GM18505 (cell line): ENCODE results near the gene GSDME.

Experiments used
- ATAC-seq: cut with Tn5 transposase; IDR thresholded peaks from one replicate; pipeline ENCODE4 v1.9.1; 2021; ENCODE audit not compliant: unreplicated experiment
- POLR2A ChIP-seq: IDR thresholded peaks from 4 replicates; pipeline ENCODE4 v1.6.1; 2011; ENCODE audit warnings: borderline replicate concordance; ENCODE audit not compliant: insufficient read depth, insufficient read length; ENCODE audit errors: extremely low read depth

Gene GSDME

DNA sequence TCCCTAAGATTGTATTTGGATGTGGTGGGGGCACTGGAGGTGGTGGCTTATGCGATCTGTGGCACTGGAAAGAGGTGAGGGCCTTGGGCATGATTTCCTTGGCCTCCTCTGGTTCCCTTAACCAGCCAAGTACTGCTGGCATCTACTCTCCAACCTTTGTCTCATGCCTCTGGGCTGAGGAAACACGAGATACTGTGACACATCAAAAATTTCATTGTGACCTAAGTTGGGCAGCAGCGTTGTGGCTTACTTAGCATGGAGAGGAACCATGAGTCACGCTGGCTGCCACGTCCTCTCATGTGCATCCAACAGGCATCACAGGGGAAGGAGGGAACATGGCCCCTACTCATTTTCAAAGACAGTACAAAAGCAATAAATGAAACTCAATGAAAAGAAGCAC, 29.7 kb upstream of the GSDME start:
- ATAC-seq = no peak

GRCh38 chr7:24786306-24786705, 29.0 kb upstream of the GSDME start:
- no peak for TF ChIP-seq POLR2A
- no peak for ATAC-seq

More for the DNA sequence above, 29.7 kb upstream of the GSDME start:
- TF ChIP-seq POLR2A = no peak

DNA sequence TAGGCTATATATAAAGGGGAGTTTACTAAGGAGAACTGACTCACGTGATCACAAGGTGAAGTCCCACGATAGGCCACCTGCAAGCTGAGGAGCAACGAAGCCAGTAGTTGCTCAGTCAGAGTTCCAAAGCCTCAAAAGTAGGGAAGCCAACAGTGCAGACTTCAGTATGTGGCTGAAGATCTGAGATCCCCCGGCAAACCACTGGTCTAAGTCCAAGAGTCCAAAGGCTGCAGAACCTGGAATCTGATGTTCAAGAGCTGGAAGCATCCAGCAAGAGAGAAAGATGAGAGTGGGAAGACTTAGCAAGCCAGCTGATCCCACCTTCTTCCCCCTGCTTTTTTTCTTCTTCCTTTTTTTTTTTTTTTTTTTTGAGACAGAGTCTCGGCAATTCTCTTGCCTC, 27.0 kb upstream of the GSDME start:
- no peak for TF ChIP-seq POLR2A
- ATAC-seq = no peak

GRCh38 chr7:24783698-24784097, 26.4 kb upstream of the GSDME start:
- no peak for TF ChIP-seq POLR2A
- no peak for ATAC-seq

GRCh38 chr7:24781106-24781505, 23.8 kb upstream of the GSDME start:
- TF ChIP-seq POLR2A = no peak
- ATAC-seq = no peak

GRCh38 chr7:24779283-24779655, 22.0 kb upstream of the GSDME start:
- ATAC-seq = no peak
- TF ChIP-seq POLR2A = no peak

- no peak for ATAC-seq
- TF ChIP-seq POLR2A = no peak
Measured at GRCh38 chr7:24778543-24779282, 21.4 kb upstream of the GSDME start.

GRCh38 chr7:24777806-24778205, 20.5 kb upstream of the GSDME start:
- ATAC-seq = no peak
- no peak for TF ChIP-seq POLR2A

- TF ChIP-seq POLR2A = no peak
- no peak for ATAC-seq
Measured at GRCh38 chr7:24773646-24774045, 16.4 kb upstream of the GSDME start.

- no peak for TF ChIP-seq POLR2A
- no peak for ATAC-seq
Measured at GRCh38 chr7:24769851-24770250, 12.6 kb upstream of the GSDME start.

DNA sequence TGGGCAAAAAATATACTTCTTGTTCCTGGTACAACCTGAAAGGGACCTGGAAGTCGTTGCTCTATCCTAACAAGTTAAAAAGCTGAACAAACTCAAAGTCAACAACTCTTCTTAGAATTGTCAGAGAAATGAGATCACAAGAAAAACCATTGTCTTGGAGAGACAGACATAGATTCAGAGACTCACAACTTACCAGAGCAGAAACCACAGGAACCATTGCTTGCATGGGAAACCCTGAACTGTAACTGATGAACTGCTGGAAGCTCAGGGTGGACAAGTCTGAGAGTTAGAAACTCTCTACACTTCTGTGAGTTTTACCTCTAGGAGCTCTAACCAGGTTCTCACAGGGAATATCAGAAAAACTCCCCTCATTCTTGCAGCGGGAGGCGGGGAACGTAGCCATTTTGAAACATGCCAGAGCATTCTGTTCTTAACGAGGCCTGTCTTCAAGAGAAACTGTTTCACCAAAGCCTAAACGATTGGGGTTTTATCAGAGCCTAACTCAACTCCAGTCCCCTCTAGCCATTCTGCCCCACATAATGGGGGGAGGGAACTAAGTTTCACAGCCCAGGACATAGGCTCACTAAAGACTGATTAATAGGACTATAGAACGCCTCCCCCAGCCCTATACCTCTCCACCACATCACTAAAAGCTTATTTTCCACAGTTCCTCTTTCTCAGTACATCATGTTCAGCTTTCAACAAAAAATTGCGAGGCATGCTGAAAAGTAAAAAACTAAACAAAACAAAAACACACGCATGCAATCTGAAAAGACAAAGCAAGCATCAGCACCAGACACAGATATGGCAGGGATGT, 12.0 kb upstream of the GSDME start:
- TF ChIP-seq POLR2A = no peak
- ATAC-seq = no peak

DNA sequence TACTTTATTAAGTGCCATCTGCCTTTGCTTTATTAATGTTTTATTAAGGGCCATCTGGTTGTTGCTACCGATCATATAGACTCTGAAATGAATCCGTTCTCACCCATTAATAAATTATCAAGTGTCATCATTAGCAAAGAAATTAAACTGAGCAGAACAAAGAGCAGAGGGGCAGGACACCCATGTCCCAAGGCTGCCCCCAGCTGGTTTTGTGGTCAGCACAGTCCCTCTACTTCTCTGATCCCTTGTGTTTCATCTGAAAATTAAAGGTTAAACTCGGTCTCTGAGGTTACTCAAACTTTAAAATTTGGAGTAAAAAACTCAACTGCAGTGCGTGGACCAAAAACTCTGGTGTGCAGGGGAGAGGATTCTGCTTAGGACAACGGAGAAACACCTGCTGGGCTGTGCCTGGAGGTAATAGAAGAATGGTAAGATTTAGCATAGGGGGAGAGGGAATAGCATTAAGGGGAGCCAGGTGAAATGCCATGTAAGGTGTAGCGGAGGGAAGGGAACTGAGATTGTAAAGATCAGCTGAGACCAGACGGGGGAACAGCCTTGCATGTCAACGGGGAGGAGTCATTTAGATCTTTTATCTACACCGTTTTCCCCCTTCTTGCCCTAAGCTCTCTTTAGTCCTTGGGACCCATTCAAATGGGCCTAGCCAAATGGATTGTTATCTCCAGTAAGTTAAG, 10.8 kb upstream of the GSDME start:
- no peak for TF ChIP-seq POLR2A
- no peak for ATAC-seq

GRCh38 chr7:24764972-24765744, 7.9 kb upstream of the GSDME start:
- ATAC-seq = no peak
- no peak for TF ChIP-seq POLR2A

DNA sequence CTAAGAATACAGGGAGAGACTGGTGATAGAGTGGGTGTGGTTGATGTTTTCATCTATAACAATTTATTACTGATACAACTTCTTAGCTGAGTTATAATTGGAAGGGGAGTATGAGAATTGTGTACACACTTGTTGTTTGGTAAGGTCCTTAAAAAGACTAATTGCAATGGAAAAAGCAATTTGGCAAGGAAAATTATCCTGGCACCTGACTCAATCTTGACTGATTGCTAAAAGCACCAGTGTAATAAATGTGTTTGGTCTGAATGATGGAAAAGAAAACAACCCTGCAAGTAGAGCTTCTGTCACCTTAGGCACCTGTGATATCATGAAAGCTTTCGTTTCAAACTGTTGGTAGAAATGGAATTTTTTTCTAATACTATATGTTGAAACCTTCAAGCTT, 6.7 kb upstream of the GSDME start:
- no peak for TF ChIP-seq POLR2A
- ATAC-seq = no peak
